Ascending aorta (tissue), 2 donors: ENCODE data around the gene HIPK2. TPM values are rescaled to one million over a fixed set of nuclear protein-coding genes. Genes with fewer than 3 reads are reported as not detected.

Source experiments
- DNase-seq, 2 donors: peaks; one replicate each; pipeline ENCODE4 v3.0.0-alpha.2; 2019; ENCODE audit warnings: low spot score in 2 of 2
- H3K27ac ChIP-seq, 2 donors: fragments of 200-600 bp; sonication (generic); one replicate each; pipeline ENCODE4 v1.5.1; 2016 to 2017; ENCODE audit warnings: mild to moderate bottlenecking in 1 of 2
- H3K27me3 ChIP-seq: fragments of 200-600 bp; sonication (generic); one replicate; pipeline ENCODE4 v1.5.1; 2017
- H3K36me3 ChIP-seq, 2 donors: fragments of 200-600 bp; sonication (generic); one replicate each; pipeline ENCODE4 v1.5.1; 2016
- H3K4me1 ChIP-seq, 2 donors: fragments of 200-600 bp; sonication (generic); one replicate each; pipeline ENCODE4 v1.5.1; 2016 to 2017; ENCODE audit warnings: mild to moderate bottlenecking in 1 of 2
- H3K4me3 ChIP-seq, 2 donors: fragments of 200-600 bp; sonication (generic); one replicate each; pipeline ENCODE4 v1.5.1; 2016 to 2017; ENCODE audit warnings: mild to moderate bottlenecking in 1 of 2
- H3K9me3 ChIP-seq, 2 donors: fragments of 200-600 bp; sonication (generic); one replicate each; pipeline ENCODE4 v1.5.1; 2016
- CTCF ChIP-seq, 3 experiments: fragments of 200-600 bp in 2 of 3; fragments of 450-650 bp in 1 of 3; sonication (generic) in 2 of 3; IDR thresholded peaks; one replicate each; pipeline ENCODE4 v1.5.1; 2016 to 2019; ENCODE audit warnings: antibody characterized with exemption in 3 of 3, mild to moderate bottlenecking in 1 of 3, moderate library complexity in 1 of 3
- intact Hi-C: fragments of 100-400 bp; cut with DNase I; formaldehyde crosslinking; loops from one replicate; pipeline ENCODE4 v1.15.1; 2023
- total RNA-seq: library from RNA; depleted of rRNA; stranded (reverse); fragments of >200 nt; gene quantifications from one replicate; pipeline ENCODE4 v1.1.0, GENCODE V29; 2016

HIPK2 gene
- total RNA-seq, 1 donor from 2014 or later: 53.9 TPM

GRCh38 chr7:139769066-139769465 is 8.7 kb downstream of the HIPK2 start:
- H3K36me3 ChIP-seq: peaks cover 0 to 13% of the 10 kb centered on the region in 2 donors
- no peak overlapping the region for H3K4me3 ChIP-seq
- no peaks in the 10 kb centered on the region for H3K9me3 ChIP-seq
- intact Hi-C loops: no loop called here
- peaks cover 0 to 31% of the 10 kb centered on the region in 2 donors for H3K4me1 ChIP-seq
- no peaks in the 10 kb centered on the region for H3K27me3 ChIP-seq
- no peak for DNase-seq
- no peak overlapping the region for H3K27ac ChIP-seq
- no peak for TF ChIP-seq CTCF (IDR thresholded peaks at IDR 0.05)

DNA sequence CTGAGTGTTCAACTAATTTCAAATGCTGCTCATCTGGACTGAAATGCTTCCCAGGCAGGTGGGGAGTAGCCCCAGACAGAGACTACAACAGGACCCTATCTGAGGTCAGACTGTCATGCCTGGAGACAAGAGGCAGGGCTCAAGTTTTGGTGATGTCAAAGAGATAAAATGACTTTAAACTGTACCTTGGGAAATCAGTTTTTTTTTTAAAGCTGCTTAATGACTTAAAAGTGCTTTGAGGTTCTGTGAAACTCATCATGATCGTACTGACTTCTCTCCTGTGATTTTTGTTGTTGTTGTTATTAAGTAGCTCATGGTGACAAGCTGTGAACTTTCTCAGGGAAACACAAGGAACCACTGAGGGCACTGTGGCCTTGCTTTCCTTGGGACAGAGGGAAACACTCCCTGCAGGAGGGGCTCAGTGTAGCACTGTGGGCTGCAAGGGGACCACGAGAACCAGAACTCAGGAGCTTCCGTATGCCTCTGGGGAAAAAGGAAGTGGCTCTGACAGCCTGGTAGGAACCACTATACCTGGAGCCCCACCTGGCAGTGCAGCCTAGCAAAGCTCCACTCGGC is 9.5 kb downstream of the HIPK2 start:
- no peak for DNase-seq
- TF ChIP-seq CTCF (IDR thresholded peaks at IDR 0.05): no peak
- H3K4me1 ChIP-seq: peaks cover 0 to 24% of the 10 kb centered on the region in 2 donors
- H3K27me3 ChIP-seq: no peaks in the 10 kb centered on the region
- H3K36me3 ChIP-seq: peaks cover 0 to 13% of the 10 kb centered on the region in 2 donors
- intact Hi-C loops: no loop called here
- no peaks in the 10 kb centered on the region for H3K9me3 ChIP-seq
- H3K27ac ChIP-seq: no peak overlapping the region
- H3K4me3 ChIP-seq: no peak overlapping the region

GRCh38 chr7:139767561-139767982 is 10.2 kb downstream of the HIPK2 start:
- Histone ChIP-seq H3K9me3 (no peaks in the 10 kb centered on the region), H3K27ac (no peak overlapping the region), H3K4me3 (no peak overlapping the region), H3K27me3 (no peaks in the 10 kb centered on the region), H3K36me3 (peaks cover 0 to 8% of the 10 kb centered on the region in 2 donors), H3K4me1 (peaks cover 0 to 22% of the 10 kb centered on the region in 2 donors)
- no peak for TF ChIP-seq CTCF (IDR thresholded peaks at IDR 0.05)
- no peak for DNase-seq
- intact Hi-C loops: no loop called here

DNA sequence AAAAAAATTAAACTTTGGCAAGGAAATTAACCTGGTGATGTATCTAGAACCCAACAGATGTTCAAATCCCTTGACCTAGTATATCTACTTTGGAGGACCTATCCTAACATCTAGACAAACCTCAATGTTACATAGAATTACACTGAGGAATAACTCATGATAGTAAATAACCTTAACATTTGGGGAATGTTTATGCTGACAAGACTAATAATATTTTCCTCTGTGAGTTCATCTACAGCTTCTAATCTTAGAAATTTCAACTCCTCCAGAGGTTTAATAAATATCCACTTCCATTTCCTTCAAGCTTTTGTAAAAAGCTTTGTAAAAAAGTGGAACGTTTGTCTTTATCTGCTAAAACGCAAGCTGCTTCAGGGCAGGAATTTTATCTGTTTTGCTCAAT is 12.7 kb downstream of the HIPK2 start:
- no peaks in the 10 kb centered on the region for H3K9me3 ChIP-seq
- H3K27me3 ChIP-seq: no peaks in the 10 kb centered on the region
- DNase-seq: no peak
- TF ChIP-seq CTCF (IDR thresholded peaks at IDR 0.05): no peak
- no peak overlapping the region for H3K27ac ChIP-seq
- peaks cover 0 to 15% of the 10 kb centered on the region in 2 donors for H3K4me1 ChIP-seq
- H3K4me3 ChIP-seq: no peak overlapping the region
- intact Hi-C loops: no loop called here
- H3K36me3 ChIP-seq: peaks cover 0 to 7% of the 10 kb centered on the region in 2 donors

DNA sequence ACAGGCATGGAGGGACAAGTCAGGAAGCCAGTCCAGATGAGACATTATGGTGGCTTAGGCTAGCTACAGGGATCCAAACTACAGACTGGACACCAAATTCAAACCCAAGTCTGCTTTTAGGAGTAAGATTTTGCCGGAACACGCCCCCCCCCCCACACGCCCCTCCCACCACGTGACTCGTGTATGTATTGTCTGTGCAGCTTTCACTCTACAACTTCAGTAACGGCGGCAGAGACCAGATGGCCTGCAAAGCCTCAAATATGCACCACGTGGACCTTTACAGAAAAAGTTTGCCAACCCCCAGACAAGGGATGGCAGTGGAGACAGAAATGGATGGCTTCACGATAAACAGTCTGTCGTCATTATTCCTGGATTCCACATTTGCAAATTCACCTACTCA is 14.5 kb downstream of the HIPK2 start:
- H3K4me3 ChIP-seq: no peak overlapping the region
- peaks cover 0 to 15% of the 10 kb centered on the region in 2 donors for H3K4me1 ChIP-seq
- H3K36me3 ChIP-seq: no peaks in the 10 kb centered on the region
- intact Hi-C loops: no loop called here
- H3K27ac ChIP-seq: no peak overlapping the region
- TF ChIP-seq CTCF (IDR thresholded peaks at IDR 0.05): no peak
- no peaks in the 10 kb centered on the region for H3K27me3 ChIP-seq
- no peaks in the 10 kb centered on the region for H3K9me3 ChIP-seq
- no peak for DNase-seq

GRCh38 chr7:139762886-139763285 is 14.9 kb downstream of the HIPK2 start:
- H3K27me3 ChIP-seq: no peaks in the 10 kb centered on the region
- no peak for DNase-seq
- H3K27ac ChIP-seq: no peak overlapping the region
- H3K36me3 ChIP-seq: no peaks in the 10 kb centered on the region
- H3K4me1 ChIP-seq: peaks cover 0 to 14% of the 10 kb centered on the region in 2 donors
- intact Hi-C loops: no loop called here
- no peaks in the 10 kb centered on the region for H3K9me3 ChIP-seq
- TF ChIP-seq CTCF (IDR thresholded peaks at IDR 0.05): no peak
- no peak overlapping the region for H3K4me3 ChIP-seq
